Fibroblast of pulmonary artery (primary cell): ENCODE results near the gene CCDC92.
A peak's percentile ranks its signal among the peaks of the same experiment; 100 is the strongest.

Source experiments
- DNase-seq: peaks from one replicate; pipeline ENCODE4 v3.0.0-alpha.2; 2010; ENCODE audit warnings: low read depth
- H3K4me3 ChIP-seq: replicated peaks from 2 replicates; pipeline ENCODE4 v1.5.1; 2011; ENCODE audit warnings: low read depth, mild to moderate bottlenecking, control low read depth, low read length, moderate library complexity
- TF ChIP-seq, protein P1 (sequence below): IDR thresholded peaks from 2 replicates; pipeline ENCODE4 v1.5.1; 2011; ENCODE audit warnings: mild to moderate bottlenecking, control low read depth, low read length, inconsistent platforms; ENCODE audit errors: missing control alignments

The CCDC92 gene, protein sequence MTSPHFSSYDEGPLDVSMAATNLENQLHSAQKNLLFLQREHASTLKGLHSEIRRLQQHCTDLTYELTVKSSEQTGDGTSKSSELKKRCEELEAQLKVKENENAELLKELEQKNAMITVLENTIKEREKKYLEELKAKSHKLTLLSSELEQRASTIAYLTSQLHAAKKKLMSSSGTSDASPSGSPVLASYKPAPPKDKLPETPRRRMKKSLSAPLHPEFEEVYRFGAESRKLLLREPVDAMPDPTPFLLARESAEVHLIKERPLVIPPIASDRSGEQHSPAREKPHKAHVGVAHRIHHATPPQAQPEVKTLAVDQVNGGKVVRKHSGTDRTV

DNA sequence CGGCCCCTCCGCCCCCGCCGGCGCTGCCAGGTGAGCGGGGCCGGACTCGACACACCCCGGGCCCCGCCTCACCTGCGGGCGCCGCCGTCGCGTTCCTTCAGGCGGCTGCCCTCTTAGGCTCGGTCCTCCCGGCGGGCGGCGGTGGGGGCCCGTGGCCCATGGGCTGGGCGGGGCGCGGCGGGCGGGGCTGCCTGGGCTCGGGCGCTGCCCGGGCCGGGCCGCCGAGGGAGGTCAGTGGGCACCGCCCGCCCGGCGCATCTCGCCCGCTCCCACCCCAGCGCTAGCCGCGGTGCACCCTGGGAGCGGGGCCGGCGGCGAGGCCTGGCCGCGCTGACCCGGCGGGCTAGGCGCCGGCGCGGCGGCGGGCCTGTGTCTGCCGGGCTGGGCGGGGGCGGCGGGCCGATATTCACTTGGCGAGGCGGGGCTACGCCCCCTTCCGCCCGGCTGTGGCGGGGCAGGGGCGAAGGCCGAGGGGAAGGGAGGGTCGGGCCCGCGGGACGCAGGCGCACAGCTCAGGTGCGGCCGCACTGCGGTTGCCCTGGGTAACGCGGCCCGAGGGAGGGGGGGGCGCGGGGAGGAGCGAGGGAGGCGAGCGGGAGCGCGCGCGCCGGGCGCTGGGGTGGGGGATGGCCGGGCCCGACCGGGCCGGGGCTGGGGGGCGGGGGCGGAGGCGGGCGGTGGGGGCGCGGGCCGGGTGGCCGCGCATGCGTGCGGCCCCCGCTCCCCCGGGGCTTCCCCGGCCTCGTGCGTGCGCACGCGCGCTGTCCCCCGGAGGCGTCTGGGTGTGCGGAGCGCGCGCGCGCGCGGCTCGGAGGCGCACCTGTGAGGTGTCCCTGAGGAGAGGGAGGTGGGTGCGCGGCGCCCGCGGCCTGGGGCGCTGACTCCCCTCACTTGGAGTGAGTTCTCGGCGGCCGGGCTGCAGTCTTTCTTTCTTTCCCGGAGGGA lies at the start of gene CCDC92, which contains the start of gene ZNF664:
TSS of gene CCDC92 (minus strand) at position 375 of the 945 bp plus-strand sequence. CDS start 28,526 bp downstream, outside the sequence.
TSS of gene ZNF664 (plus strand) at position 759 of the 945 bp plus-strand sequence. CDS start 38,930 bp downstream, outside the sequence.
- H3K4me3 ChIP-seq, result peak within 1 kb of the TSS; percentile 72
- peak; percentile 90 for DNase-seq
- TF ChIP-seq, protein P1, sequence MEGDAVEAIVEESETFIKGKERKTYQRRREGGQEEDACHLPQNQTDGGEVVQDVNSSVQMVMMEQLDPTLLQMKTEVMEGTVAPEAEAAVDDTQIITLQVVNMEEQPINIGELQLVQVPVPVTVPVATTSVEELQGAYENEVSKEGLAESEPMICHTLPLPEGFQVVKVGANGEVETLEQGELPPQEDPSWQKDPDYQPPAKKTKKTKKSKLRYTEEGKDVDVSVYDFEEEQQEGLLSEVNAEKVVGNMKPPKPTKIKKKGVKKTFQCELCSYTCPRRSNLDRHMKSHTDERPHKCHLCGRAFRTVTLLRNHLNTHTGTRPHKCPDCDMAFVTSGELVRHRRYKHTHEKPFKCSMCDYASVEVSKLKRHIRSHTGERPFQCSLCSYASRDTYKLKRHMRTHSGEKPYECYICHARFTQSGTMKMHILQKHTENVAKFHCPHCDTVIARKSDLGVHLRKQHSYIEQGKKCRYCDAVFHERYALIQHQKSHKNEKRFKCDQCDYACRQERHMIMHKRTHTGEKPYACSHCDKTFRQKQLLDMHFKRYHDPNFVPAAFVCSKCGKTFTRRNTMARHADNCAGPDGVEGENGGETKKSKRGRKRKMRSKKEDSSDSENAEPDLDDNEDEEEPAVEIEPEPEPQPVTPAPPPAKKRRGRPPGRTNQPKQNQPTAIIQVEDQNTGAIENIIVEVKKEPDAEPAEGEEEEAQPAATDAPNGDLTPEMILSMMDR, result no peak

DNA sequence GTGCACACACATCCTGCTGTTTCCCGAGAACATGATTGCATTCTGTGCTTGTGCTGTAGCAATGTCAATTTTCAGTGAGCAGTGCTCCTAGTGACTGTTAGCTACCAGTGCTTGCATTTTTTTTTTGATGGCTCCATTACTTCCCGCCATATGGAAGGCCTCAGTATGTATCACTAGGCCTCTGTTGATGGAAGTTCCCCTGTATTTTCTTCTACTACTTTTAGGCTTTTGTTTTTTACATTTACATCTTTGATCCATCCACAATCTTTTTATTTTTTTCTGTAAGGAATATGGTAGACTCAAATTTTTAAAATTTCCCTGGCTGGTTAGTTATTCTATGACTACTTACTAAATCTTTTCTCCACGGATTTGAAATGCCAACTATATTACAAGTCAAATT lies 49.5 kb upstream of the CCDC92 start:
- TF ChIP-seq, protein P1, result no peak
- DNase-seq, result no peak
- H3K4me3 ChIP-seq, result no peak overlapping the region

DNA sequence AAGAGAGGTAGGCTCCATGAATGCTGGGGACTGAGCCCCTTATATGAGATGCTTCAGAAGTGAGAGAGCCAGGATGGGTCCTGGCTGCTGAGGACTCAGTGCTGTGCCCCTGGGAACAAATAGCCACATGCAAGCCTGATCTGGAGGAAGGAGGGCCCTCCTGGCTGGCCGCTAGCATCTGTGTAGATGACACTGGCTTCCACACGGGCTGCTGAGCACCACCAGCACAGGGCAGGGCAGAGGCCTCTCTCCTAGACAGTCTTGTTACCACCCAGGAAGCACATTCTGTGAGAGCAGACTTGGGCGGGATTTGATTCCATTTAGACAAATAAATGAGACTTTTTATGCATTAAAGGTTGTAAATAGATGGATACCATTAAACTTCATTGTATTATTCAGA lies 48.4 kb upstream of the CCDC92 start:
- DNase-seq, result no peak
- H3K4me3 ChIP-seq, result no peak overlapping the region
- TF ChIP-seq, protein P1, result no peak

DNA sequence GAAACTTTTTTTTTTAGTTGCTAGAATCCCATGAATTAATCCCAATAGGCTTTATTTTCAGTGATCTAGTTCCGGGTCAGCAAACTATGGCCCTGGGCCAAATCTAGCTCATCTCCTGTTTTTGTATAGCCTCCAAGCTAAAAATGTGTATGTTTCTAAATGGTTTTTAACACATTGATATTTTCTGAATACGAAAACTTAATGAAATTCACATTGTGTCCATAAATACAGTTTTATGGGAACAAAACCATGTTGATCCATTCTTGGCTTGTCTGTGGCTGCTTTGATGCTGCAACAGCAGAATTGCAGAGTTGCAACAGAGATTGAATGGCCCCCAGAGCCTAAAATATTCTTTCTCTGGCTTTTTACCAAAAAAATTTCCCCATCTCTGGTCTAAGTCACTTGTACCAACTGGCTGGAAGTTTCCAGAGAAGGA lies 47.9 kb upstream of the CCDC92 start:
- peak; percentile 77 for DNase-seq
- H3K4me3 ChIP-seq, result no peak overlapping the region
- TF ChIP-seq, protein P1, result no peak

DNA sequence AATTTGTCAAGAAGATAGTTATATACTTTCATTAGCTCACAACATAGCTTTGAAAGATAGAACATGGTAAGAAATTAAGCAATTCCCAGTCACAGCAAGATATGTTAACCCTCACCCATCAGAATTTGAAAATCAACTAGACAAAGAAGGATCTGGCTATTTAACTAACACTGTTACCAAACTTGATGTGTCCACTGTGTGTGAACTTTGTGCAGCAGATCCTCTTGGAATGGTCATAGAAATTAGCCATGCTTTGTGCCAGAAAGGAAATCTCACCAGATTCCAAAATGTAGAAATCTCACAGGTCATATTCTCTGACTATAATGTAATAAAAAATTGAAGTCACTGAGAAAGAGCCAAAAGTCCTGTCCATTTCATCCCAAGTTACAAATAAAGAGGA lies 46.5 kb upstream of the CCDC92 start:
- TF ChIP-seq, protein P1, result no peak
- DNase-seq, result no peak
- no peak overlapping the region for H3K4me3 ChIP-seq

DNA sequence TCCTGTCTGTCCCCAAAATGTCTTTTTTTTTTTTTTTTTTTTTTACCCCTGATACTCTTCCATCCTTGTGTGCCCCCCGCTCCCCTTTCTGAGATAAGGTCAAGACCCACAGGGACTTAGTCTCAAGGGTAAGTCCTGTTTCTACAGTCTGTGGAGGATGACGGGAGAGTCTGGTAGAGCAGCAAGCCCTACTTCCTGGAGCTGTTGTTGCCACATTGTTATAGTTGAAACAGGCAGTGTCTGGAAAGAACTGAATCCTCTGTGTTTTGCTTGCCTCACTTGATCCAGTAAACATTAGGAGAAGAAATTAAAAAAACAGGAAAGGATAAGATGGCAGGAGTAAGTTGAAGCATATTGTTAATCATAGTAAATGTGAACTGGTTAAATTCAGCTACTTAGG lies 45.9 kb upstream of the CCDC92 start:
- no peak for DNase-seq
- no peak overlapping the region for H3K4me3 ChIP-seq
- TF ChIP-seq, protein P1, result no peak
